Gastrocnemius medialis (tissue), 4 donors: ENCODE data around the gene DAD1.

Experiments
- CTCF ChIP-seq, 5 experiments: fragments of 450-650 bp in 3 of 5; fragments of 200-600 bp in 2 of 5; sonication (generic) in 2 of 5; IDR thresholded peaks in 4 of 5; conservative IDR thresholded peaks in 1 of 5; 1 replicate in 4 of 5; 2 replicates in 1 of 5; pipeline ENCODE4 v1.5.1; 2016 to 2019; ENCODE audit warnings: antibody characterized with exemption in 5 of 5, mild to moderate bottlenecking in 3 of 5, moderate library complexity in 3 of 5
- POLR2A ChIP-seq, 2 donors: fragments of 450-650 bp; IDR thresholded peaks; one replicate each; pipeline ENCODE4 v1.6.1; 2017; ENCODE audit warnings: antibody characterized with exemption in 2 of 2, mild to moderate bottlenecking in 2 of 2, moderate library complexity in 2 of 2

DNA sequence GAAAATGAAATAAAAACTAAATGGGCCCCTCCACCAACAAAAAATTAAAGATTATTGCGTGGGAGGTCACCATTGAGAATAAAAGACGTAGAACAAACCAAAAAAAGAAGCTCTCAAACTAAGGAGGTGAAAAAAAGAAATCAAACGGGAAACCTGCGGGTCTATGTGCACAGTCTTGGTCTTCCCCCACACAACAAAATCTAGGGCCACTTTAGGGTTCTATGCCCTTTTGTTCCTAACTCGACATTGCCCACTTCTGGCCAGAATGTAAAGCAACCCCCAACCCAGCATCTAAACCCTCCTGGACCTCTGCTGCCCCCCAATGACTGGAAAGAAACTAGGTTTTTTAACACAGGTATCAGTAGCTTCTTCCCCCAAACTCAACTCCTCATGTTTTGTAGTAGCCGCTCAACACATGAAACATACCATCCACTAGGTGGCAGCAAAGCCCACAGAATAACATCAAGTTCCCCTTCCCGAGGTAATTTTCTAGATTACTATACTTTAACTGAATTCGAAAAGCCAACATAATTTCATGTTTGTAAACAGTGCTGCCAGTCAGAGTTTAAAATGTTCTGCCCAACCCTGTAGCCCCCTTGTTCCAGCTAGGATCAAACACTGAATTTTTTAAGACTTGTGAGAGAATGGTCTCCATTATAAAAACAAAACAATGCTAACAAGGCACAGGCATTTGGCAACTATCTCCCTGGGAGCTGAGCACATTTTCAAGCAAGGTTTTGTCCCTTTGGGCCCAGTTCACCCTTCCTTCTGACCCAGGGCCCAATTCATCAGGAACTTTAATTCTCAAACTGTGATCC, 18.7 kb downstream of the DAD1 start:
- TF ChIP-seq CTCF (IDR thresholded peaks at IDR 0.05 in 4 of 5, conservative IDR thresholded peaks at IDR 0.05 in 1 of 5) (peak; percentile 75 to 90 (median 84)), POLR2A (IDR thresholded peaks at IDR 0.05) (no peak)
